ACC112 (cell line): ENCODE results near the gene GRM4.

Source experiments
- H2AFZ ChIP-seq: fragments of 200-600 bp; sonication (generic); one replicate; pipeline ENCODE4 v1.6.0; 2017; ENCODE audit warnings: antibody characterized with exemption, low read length; ENCODE audit not compliant: unreplicated experiment
- H3K27ac ChIP-seq: fragments of 200-600 bp; sonication (generic); 2 replicates; pipeline ENCODE4 v1.5.1; 2014; ENCODE audit warnings: low read depth, mild to moderate bottlenecking, antibody characterized with exemption, low read length, moderate library complexity
- H3K27me3 ChIP-seq: fragments of 200-600 bp; sonication (generic); 2 replicates; pipeline ENCODE4 v1.6.1; 2014; ENCODE audit warnings: mild to moderate bottlenecking, antibody characterized with exemption, low read length, moderate library complexity, mixed read lengths; ENCODE audit not compliant: insufficient read depth
- H3K36me3 ChIP-seq: fragments of 200-600 bp; sonication (generic); 2 replicates; pipeline ENCODE4 v1.6.1; 2016; ENCODE audit warnings: mild to moderate bottlenecking, antibody characterized with exemption, low read length, moderate library complexity, mixed read lengths; ENCODE audit not compliant: insufficient read depth
- H3K4me1 ChIP-seq: fragments of 200-600 bp; sonication (generic); one replicate; pipeline ENCODE4 v1.6.1; 2016; ENCODE audit warnings: low read length, mixed read lengths; ENCODE audit not compliant: insufficient read depth, unreplicated experiment, control insufficient read depth
- H3K4me3 ChIP-seq: fragments of 200-600 bp; sonication (generic); 2 replicates; pipeline ENCODE4 v1.5.1; 2014; ENCODE audit warnings: mild to moderate bottlenecking, low read depth, low read length
- H3K79me2 ChIP-seq: fragments of 200-600 bp; sonication (generic); one replicate; pipeline ENCODE4 v1.6.0; 2016; ENCODE audit warnings: low read length; ENCODE audit not compliant: control insufficient read depth, unreplicated experiment, insufficient read depth

The GRM4 gene

GRCh38 chr6:34104628-34105027, 41.3 kb downstream of the GRM4 start:
- H3K36me3 ChIP-seq: no peaks in the 10 kb centered on the region
- H2AFZ ChIP-seq: no peak overlapping the region
- no peaks in the 10 kb centered on the region for H3K79me2 ChIP-seq
- H3K4me3 ChIP-seq: no peak overlapping the region
- H3K4me1 ChIP-seq: no peaks in the 10 kb centered on the region
- no peak overlapping the region for H3K27ac ChIP-seq
- H3K27me3 ChIP-seq: peaks cover 31% of the 10 kb centered on the region

DNA sequence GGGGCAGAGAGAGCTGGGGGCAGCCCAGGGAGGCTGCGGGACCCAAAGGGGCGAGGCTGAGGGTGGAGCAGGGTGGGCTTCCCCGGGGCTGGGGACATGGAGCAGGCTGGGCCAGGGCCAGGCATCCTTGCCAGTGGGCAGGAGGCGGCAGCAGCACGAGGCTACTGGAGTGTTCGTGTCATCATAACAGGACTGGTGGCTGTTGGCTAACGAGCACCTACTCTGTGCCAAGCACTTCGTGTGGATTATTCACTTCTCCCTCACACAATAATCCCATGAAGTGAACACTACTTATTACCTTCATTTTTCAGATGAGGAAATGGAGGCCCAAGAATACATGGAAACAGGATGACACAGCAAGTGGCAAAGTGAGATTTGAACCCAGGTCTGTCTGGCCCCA, 41.7 kb downstream of the GRM4 start:
- Histone ChIP-seq H3K4me3 (no peak overlapping the region), H3K27ac (no peak overlapping the region), H3K79me2 (no peaks in the 10 kb centered on the region), H3K4me1 (no peaks in the 10 kb centered on the region), H3K27me3 (peaks cover 31% of the 10 kb centered on the region), H3K36me3 (no peaks in the 10 kb centered on the region), H2AFZ (no peak overlapping the region)

DNA sequence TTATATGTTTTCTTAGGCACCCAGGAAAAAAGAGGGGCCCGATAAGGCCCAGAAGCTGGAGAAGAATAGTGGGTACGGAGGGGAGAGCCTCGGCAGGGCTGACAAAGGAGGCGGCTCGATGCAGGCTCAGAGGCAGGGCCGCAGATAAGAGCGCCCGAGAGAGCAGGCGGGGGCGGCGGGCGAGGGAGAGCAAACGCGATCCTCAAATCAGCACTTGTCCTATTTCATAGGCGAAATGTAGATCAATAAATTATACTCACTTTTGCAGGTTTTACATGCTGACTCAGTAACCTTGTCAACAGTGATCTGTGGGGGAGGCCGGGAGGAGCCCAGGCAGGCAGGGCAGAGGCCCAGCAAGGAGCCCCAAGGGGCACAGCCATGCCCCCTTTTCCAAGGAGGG, 42.6 kb downstream of the GRM4 start:
- Histone ChIP-seq H3K27me3 (peaks cover 31% of the 10 kb centered on the region), H3K36me3 (no peaks in the 10 kb centered on the region), H3K79me2 (no peaks in the 10 kb centered on the region), H3K4me1 (no peaks in the 10 kb centered on the region), H3K27ac (no peak overlapping the region), H3K4me3 (no peak overlapping the region), H2AFZ (no peak overlapping the region)

GRCh38 chr6:34102696-34103095, 43.2 kb downstream of the GRM4 start:
- H3K79me2 ChIP-seq: no peaks in the 10 kb centered on the region
- peaks cover 32% of the 10 kb centered on the region for H3K27me3 ChIP-seq
- H3K4me1 ChIP-seq: no peaks in the 10 kb centered on the region
- H3K27ac ChIP-seq: no peak overlapping the region
- no peak overlapping the region for H3K4me3 ChIP-seq
- no peaks in the 10 kb centered on the region for H3K36me3 ChIP-seq
- no peak overlapping the region for H2AFZ ChIP-seq

GRCh38 chr6:34102099-34102656, 43.7 kb downstream of the GRM4 start:
- H3K27ac ChIP-seq: no peak overlapping the region
- H3K36me3 ChIP-seq: no peaks in the 10 kb centered on the region
- no peak overlapping the region for H2AFZ ChIP-seq
- peaks cover 28% of the 10 kb centered on the region for H3K27me3 ChIP-seq
- H3K79me2 ChIP-seq: no peaks in the 10 kb centered on the region
- H3K4me1 ChIP-seq: no peaks in the 10 kb centered on the region
- no peak overlapping the region for H3K4me3 ChIP-seq

DNA sequence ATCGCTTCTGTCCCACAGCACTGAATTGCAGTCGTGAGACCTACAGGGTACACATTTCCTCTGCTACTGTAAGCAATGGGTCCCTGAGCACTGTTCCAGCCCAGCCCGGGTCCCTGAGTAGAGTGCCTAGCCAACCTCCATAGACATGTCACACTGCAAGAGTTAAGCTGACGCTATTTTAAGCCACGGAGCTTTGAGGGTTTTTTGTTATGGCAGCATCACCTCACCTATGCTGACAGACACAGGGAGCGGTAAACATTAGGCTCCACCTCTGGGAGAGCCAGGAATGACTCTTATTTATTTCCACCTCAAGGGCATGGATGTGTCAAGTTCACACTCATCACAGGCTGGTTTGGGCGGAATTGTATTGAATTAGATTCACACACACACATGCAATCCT, 45.1 kb downstream of the GRM4 start:
- Histone ChIP-seq H3K36me3 (no peaks in the 10 kb centered on the region), H3K4me1 (no peaks in the 10 kb centered on the region), H3K27me3 (peaks cover 27% of the 10 kb centered on the region), H2AFZ (no peak overlapping the region), H3K4me3 (no peak overlapping the region), H3K79me2 (no peaks in the 10 kb centered on the region), H3K27ac (no peak overlapping the region)

- peaks cover 32% of the 10 kb centered on the region for H3K27me3 ChIP-seq
- H3K4me3 ChIP-seq: no peak overlapping the region
- no peaks in the 10 kb centered on the region for H3K4me1 ChIP-seq
- no peak overlapping the region for H2AFZ ChIP-seq
- H3K36me3 ChIP-seq: no peaks in the 10 kb centered on the region
- H3K79me2 ChIP-seq: no peaks in the 10 kb centered on the region
- no peak overlapping the region for H3K27ac ChIP-seq
Observed at GRCh38 chr6:34099878-34100277, 46.0 kb downstream of the GRM4 start.

DNA sequence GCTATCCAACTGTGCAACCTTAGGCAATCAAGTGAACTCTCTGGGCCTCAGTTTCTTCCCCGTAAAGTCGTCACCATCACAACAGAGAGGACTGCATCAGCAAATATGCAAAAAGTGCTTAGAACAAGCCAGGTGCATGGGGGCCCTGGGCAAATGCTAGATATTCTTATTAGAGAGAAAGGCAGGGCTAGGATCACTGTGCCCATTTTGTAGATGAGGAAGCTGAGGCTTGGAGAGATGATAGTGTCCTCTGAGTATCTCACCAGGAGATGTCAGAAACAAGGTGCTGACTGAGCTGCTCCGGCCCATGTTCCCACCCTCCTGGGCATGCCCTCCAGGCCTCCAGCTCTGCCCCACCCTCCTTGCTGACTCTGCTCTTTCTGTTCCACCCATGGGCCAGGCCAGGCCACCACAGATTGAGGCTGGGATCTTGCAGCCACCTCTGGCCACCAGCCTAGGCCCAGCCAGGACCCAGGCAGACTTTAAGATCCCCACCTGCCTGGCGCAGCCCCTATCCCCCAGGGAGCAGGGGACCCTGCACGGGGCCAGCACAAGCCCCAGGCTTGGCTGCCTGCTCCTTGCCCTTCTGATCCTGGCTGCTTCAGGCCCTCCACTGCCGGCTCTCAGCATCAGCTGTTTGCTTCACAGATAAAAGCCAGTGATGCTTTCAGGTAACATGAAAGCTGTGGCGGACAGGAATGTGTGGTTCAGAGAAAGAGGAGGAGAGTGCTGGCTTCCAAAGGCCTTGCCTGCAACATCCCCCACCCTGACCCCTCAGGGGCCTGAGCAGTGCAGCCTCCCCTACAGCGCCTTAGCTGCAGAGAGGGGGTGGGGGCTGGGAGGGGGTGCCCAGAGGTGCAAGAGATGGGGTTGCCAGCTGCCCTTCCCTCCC, 47.6 kb downstream of the GRM4 start:
- Histone ChIP-seq H3K27me3 (peaks cover 48% of the 10 kb centered on the region), H3K4me1 (no peaks in the 10 kb centered on the region), H3K36me3 (no peaks in the 10 kb centered on the region), H3K4me3 (no peak overlapping the region), H2AFZ (no peak overlapping the region), H3K27ac (no peak overlapping the region), H3K79me2 (no peaks in the 10 kb centered on the region)

GRCh38 chr6:34096814-34097213, 49.1 kb downstream of the GRM4 start:
- Histone ChIP-seq H3K4me3 (no peak overlapping the region), H3K4me1 (no peaks in the 10 kb centered on the region), H3K79me2 (no peaks in the 10 kb centered on the region), H2AFZ (no peak overlapping the region), H3K27ac (no peak overlapping the region), H3K36me3 (no peaks in the 10 kb centered on the region), H3K27me3 (peaks cover 58% of the 10 kb centered on the region)

- no peaks in the 10 kb centered on the region for H3K4me1 ChIP-seq
- H3K36me3 ChIP-seq: no peaks in the 10 kb centered on the region
- H2AFZ ChIP-seq: no peak overlapping the region
- no peak overlapping the region for H3K4me3 ChIP-seq
- H3K27me3 ChIP-seq: peaks cover 54% of the 10 kb centered on the region
- no peak overlapping the region for H3K27ac ChIP-seq
- H3K79me2 ChIP-seq: no peaks in the 10 kb centered on the region
Observed at GRCh38 chr6:34096193-34096592, 49.7 kb downstream of the GRM4 start.

GRCh38 chr6:34095741-34096140, 50.1 kb downstream of the GRM4 start:
- Histone ChIP-seq H3K27me3 (peaks cover 54% of the 10 kb centered on the region), H3K4me3 (no peak overlapping the region), H3K4me1 (no peaks in the 10 kb centered on the region), H3K79me2 (no peaks in the 10 kb centered on the region), H3K36me3 (no peaks in the 10 kb centered on the region), H3K27ac (no peak overlapping the region), H2AFZ (no peak overlapping the region)
